Keratinocyte (primary cell): ENCODE results near the gene BTN3A1. TPM values are rescaled to one million over a fixed set of nuclear protein-coding genes. Genes with fewer than 3 reads are reported as not detected.

Experiments
- DNase-seq: peaks from one replicate; pipeline ENCODE4 v3.0.0-alpha.2; 2011; ENCODE audit warnings: low read depth, missing footprints, low spot score
- FAIRE-seq: peaks from 2 replicates; lab custom pipeline; 2011; peaks lifted over from hg19 to GRCh38; lab: Jason Lieb, UNC
- H2AFZ ChIP-seq: 2 replicates; pipeline ENCODE4 v1.6.0; 2012; ENCODE audit warnings: low read length, control low read depth, inconsistent platforms; ENCODE audit not compliant: control insufficient read depth
- H3K27ac ChIP-seq: 2 replicates; pipeline ENCODE4 v1.5.1; 2011; ENCODE audit warnings: low read length; ENCODE audit not compliant: control insufficient read depth, insufficient read depth
- H3K27me3 ChIP-seq: 3 replicates; pipeline ENCODE4 v1.6.0; 2011; ENCODE audit warnings: low read length; ENCODE audit not compliant: control insufficient read depth, insufficient read depth; ENCODE audit errors: extremely low read depth
- H3K36me3 ChIP-seq, 2 experiments: 2 replicates in 1 of 2; 3 replicates in 1 of 2; pipeline ENCODE4 v1.5.1; 2011; ENCODE audit warnings: low read length in 2 of 2, mild to moderate bottlenecking in 1 of 2; ENCODE audit not compliant: control insufficient read depth in 2 of 2, insufficient read depth in 2 of 2; ENCODE audit errors: extremely low read depth in 1 of 2
- H3K4me1 ChIP-seq: 3 replicates; pipeline ENCODE4 v1.5.1; 2011; ENCODE audit warnings: low read length; ENCODE audit not compliant: control insufficient read depth, insufficient read depth; ENCODE audit errors: extremely low read depth
- H3K4me2 ChIP-seq: 3 replicates; pipeline ENCODE4 v1.6.0; 2011; ENCODE audit warnings: low read depth, low read length; ENCODE audit not compliant: control insufficient read depth, insufficient read depth; ENCODE audit errors: extremely low read depth
- H3K4me3 ChIP-seq, 3 experiments: fragments of 200-600 bp in 1 of 3; sonication (generic) in 1 of 3; 2 replicates in 2 of 3; 3 replicates in 1 of 3; pipeline ENCODE4 v1.5.1; 2011 to 2016; ENCODE audit warnings: low read length in 3 of 3, mild to moderate bottlenecking in 3 of 3, control low read depth in 2 of 3, inconsistent platforms in 1 of 3, low read depth in 1 of 3, mixed read lengths in 1 of 3, mixed run types in 1 of 3, moderate library complexity in 1 of 3; ENCODE audit not compliant: control insufficient read depth in 2 of 3, insufficient read depth in 2 of 3; ENCODE audit errors: extremely low read depth in 1 of 3
- H3K79me2 ChIP-seq: 2 replicates; pipeline ENCODE4 v1.6.0; 2012; ENCODE audit warnings: low read length; ENCODE audit not compliant: control insufficient read depth, insufficient read depth
- H3K9ac ChIP-seq: 3 replicates; pipeline ENCODE4 v1.6.0; 2011; ENCODE audit warnings: low read length; ENCODE audit not compliant: control insufficient read depth, insufficient read depth; ENCODE audit errors: extremely low read depth
- H3K9me1 ChIP-seq: 3 replicates; pipeline ENCODE4 v1.6.0; 2011; ENCODE audit warnings: low read length; ENCODE audit not compliant: control insufficient read depth, insufficient read depth; ENCODE audit errors: extremely low read depth
- H3K9me3 ChIP-seq: 2 replicates; pipeline ENCODE4 v1.5.1; 2012; ENCODE audit warnings: low read depth, low read length; ENCODE audit not compliant: control insufficient read depth
- H4K20me1 ChIP-seq: 3 replicates; pipeline ENCODE4 v1.6.0; 2011; ENCODE audit warnings: low read length; ENCODE audit not compliant: control insufficient read depth, insufficient read depth; ENCODE audit errors: extremely low read depth
- EZH2 ChIP-seq: IDR thresholded peaks from one replicate; pipeline ENCODE4 v1.6.1; 2012; ENCODE audit warnings: inconsistent platforms, mild to moderate bottlenecking, low read length, moderate library complexity
- dilution Hi-C: fragments of 300-500 bp; cut with MboI; formaldehyde crosslinking; loops from one replicate; pipeline ENCODE4 v1.7.0; 2020; ENCODE audit warnings: low sequenced_read_pairs; ENCODE audit not compliant: extremely low pct_ligation_motif_present
- polyA plus RNA-seq, 5 experiments: library from polyadenylated mRNA; depleted of rRNA in 3 of 5; stranded (reverse) in 3 of 5; stranded (forward) in 1 of 5; unstranded in 1 of 5; fragments of >200 nt; gene quantifications; 1 replicate in 1 of 5; 2 replicates in 3 of 5; 3 replicates in 1 of 5; pipeline versions ENCODE4 v1.2.1 to v1.2.3, GENCODE V29; 2011 to 2012; ENCODE audit warnings: missing spikeins in 2 of 5, low read depth in 1 of 5, low replicate concordance in 1 of 5
- TF ChIP-seq, protein P1 (sequence below), 3 experiments: IDR thresholded peaks in 1 of 3; conservative IDR thresholded peaks in 1 of 3; optimal IDR thresholded peaks in 1 of 3; 2 replicates in 2 of 3; 3 replicates in 1 of 3; pipeline versions ENCODE3 to v1.5.1; 2011; ENCODE audit warnings: low read length in 3 of 3, mild to moderate bottlenecking in 3 of 3, moderate library complexity in 2 of 3, control low read depth in 1 of 3, inconsistent platforms in 1 of 3; ENCODE audit not compliant: insufficient read depth in 2 of 3; ENCODE audit errors: extremely low read depth in 1 of 3

The BTN3A1 gene
- polyA plus RNA-seq, 1 donor (not counting 4 experiments of a cell fraction or from before 2014, with no cell fraction given) = 6.9 TPM

- H3K79me2 ChIP-seq = peaks cover 25% of the 10 kb centered on the region
- dilution Hi-C loops = no loop called here
- TF ChIP-seq, protein P1, sequence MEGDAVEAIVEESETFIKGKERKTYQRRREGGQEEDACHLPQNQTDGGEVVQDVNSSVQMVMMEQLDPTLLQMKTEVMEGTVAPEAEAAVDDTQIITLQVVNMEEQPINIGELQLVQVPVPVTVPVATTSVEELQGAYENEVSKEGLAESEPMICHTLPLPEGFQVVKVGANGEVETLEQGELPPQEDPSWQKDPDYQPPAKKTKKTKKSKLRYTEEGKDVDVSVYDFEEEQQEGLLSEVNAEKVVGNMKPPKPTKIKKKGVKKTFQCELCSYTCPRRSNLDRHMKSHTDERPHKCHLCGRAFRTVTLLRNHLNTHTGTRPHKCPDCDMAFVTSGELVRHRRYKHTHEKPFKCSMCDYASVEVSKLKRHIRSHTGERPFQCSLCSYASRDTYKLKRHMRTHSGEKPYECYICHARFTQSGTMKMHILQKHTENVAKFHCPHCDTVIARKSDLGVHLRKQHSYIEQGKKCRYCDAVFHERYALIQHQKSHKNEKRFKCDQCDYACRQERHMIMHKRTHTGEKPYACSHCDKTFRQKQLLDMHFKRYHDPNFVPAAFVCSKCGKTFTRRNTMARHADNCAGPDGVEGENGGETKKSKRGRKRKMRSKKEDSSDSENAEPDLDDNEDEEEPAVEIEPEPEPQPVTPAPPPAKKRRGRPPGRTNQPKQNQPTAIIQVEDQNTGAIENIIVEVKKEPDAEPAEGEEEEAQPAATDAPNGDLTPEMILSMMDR (optimal IDR thresholded peaks at IDR 0.05 in 1 of 3, IDR thresholded peaks at IDR 0.05 in 1 of 3, conservative IDR thresholded peaks at IDR 0.05 in 1 of 3; ENCODE audit: extremely low read depth in 1 of 3, insufficient read depth in 2 of 3, low read length in 3 of 3) = no peak
- no peak for TF ChIP-seq EZH2
- no peaks in the 10 kb centered on the region for H4K20me1 ChIP-seq
- no peak overlapping the region for H3K4me3 ChIP-seq
- H2AFZ ChIP-seq = peak overlapping the region; percentile 50
- H3K9me3 ChIP-seq = no peaks in the 10 kb centered on the region
- peaks cover 2 to 5% of the 10 kb centered on the region in 2 experiments for H3K36me3 ChIP-seq
- H3K9me1 ChIP-seq = no peaks in the 10 kb centered on the region
- no peak overlapping the region for H3K27ac ChIP-seq
- FAIRE-seq (no peak), DNase-seq (no peak)
- peaks cover 14% of the 10 kb centered on the region for H3K4me1 ChIP-seq
- no peak overlapping the region for H3K9ac ChIP-seq
- H3K4me2 ChIP-seq = no peak overlapping the region
- H3K27me3 ChIP-seq = no peaks in the 10 kb centered on the region
Measured at GRCh38 chr6:26455357-26455970, 53.4 kb downstream of the BTN3A1 start.

DNA sequence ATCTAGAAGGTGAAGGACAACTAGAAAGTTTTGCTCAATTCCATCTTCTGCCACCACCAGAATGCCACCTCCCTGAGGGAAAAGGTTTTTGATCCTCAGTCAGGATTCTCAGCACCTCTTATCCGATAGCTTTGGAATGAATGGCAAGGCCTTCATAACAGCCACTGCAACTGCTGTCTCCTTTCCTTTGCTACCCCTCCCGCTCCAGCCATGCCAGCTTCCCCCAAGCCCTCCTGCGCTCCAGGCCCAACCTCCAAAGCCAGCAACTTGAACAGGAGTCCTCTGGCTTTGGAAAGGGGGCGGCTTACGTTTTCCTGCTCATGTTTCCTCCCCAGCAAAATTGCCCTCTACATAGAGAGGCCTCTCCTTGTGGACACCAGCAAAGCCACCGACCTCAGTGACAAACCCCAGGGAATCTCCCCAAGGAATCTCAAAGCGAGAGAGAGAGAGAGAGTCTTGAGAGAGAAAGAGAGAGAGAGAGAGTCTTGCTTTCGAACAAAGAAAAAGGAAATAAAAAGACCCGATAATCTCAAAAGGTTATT lies 55.3 kb downstream of the BTN3A1 start:
- peak overlapping the region in 2 of 3 experiments; percentile 94 to 96 for H3K4me3 ChIP-seq
- H3K4me2 ChIP-seq = peak overlapping the region; percentile 91
- peaks cover 32% of the 10 kb centered on the region for H3K79me2 ChIP-seq
- no peak for DNase-seq
- dilution Hi-C loops = no loop called here
- peak overlapping the region; percentile 97 for H3K9ac ChIP-seq
- H3K9me3 ChIP-seq = no peaks in the 10 kb centered on the region
- peak overlapping the region; percentile 97 for H2AFZ ChIP-seq
- H3K36me3 ChIP-seq = peaks cover 7 to 9% of the 10 kb centered on the region in 2 experiments
- H3K9me1 ChIP-seq = no peaks in the 10 kb centered on the region
- no peaks in the 10 kb centered on the region for H3K27me3 ChIP-seq
- peaks cover 14% of the 10 kb centered on the region for H3K4me1 ChIP-seq
- peak overlapping the region; percentile 95 for H3K27ac ChIP-seq
- no peak for FAIRE-seq
- H4K20me1 ChIP-seq = no peaks in the 10 kb centered on the region
- TF ChIP-seq EZH2 = no peak
- TF ChIP-seq, protein P1 (optimal IDR thresholded peaks at IDR 0.05 in 1 of 3, IDR thresholded peaks at IDR 0.05 in 1 of 3, conservative IDR thresholded peaks at IDR 0.05 in 1 of 3; ENCODE audit: extremely low read depth in 1 of 3, insufficient read depth in 2 of 3, low read length in 3 of 3) = no peak
